RWPE2 (cell line): ENCODE data around the gene MYF5.

Source experiments
- ATAC-seq: fragments of 200-7000 bp; cut with Tn5 transposase; 3 replicates; pipeline ENCODE4 v1.9.1; 2021; ENCODE audit warnings: low read depth
- DNase-seq: peaks from one replicate; pipeline ENCODE4 v3.0.0-alpha.2; 2020; ENCODE audit warnings: low spot score
- H3K27ac ChIP-seq: fragments of 450-650 bp; 2 replicates; pipeline ENCODE4 v1.5.1; 2017; ENCODE audit warnings: mild to moderate bottlenecking; ENCODE audit not compliant: poor library complexity, severe bottlenecking
- H3K27me3 ChIP-seq: fragments of 250-450 bp; sonication (Bioruptor Pico); 2 replicates; pipeline ENCODE4 v1.5.1; 2021; ENCODE audit warnings: mild to moderate bottlenecking, moderate library complexity; ENCODE audit not compliant: insufficient read depth, poor library complexity, severe bottlenecking
- H3K36me3 ChIP-seq: fragments of 250-450 bp; sonication (Bioruptor Pico); 2 replicates; pipeline ENCODE4 v1.5.1; 2020; ENCODE audit warnings: low read depth, mild to moderate bottlenecking, moderate library complexity
- H3K4me1 ChIP-seq: fragments of 250-450 bp; sonication (Bioruptor Pico); 2 replicates; pipeline ENCODE4 v1.5.1; 2021; ENCODE audit warnings: mild to moderate bottlenecking, moderate library complexity; ENCODE audit not compliant: insufficient read depth, poor library complexity, severe bottlenecking
- H3K4me3 ChIP-seq: fragments of 250-450 bp; sonication (Bioruptor Pico); 2 replicates; pipeline ENCODE4 v1.5.1; 2021; ENCODE audit warnings: mild to moderate bottlenecking, moderate library complexity; ENCODE audit not compliant: severe bottlenecking
- H3K9me3 ChIP-seq: fragments of 250-450 bp; sonication (Bioruptor Pico); 2 replicates; pipeline ENCODE4 v1.5.1; 2021; ENCODE audit warnings: mild to moderate bottlenecking, moderate library complexity; ENCODE audit not compliant: severe bottlenecking
- CTCF ChIP-seq: fragments of 450-650 bp; IDR thresholded peaks from one replicate; pipeline ENCODE4 v1.5.1; 2017; ENCODE audit warnings: mild to moderate bottlenecking, moderate library complexity; ENCODE audit not compliant: poor library complexity, severe bottlenecking

The MYF5 gene

GRCh38 chr12:80690513-80690912 is 26.2 kb upstream of the MYF5 start:
- no peak for TF ChIP-seq CTCF
- Histone ChIP-seq H3K4me1 (no peaks in the 10 kb centered on the region), H3K27ac (no peak overlapping the region), H3K27me3 (no peaks in the 10 kb centered on the region), H3K36me3 (no peaks in the 10 kb centered on the region), H3K9me3 (no peaks in the 10 kb centered on the region), H3K4me3 (no peak overlapping the region)
- DNase-seq (no peak), ATAC-seq (no peak)

GRCh38 chr12:80692114-80692513 is 24.6 kb upstream of the MYF5 start:
- ATAC-seq (no peak), DNase-seq (no peak)
- no peaks in the 10 kb centered on the region for H3K4me1 ChIP-seq
- H3K9me3 ChIP-seq, result no peaks in the 10 kb centered on the region
- H3K4me3 ChIP-seq, result no peak overlapping the region
- H3K36me3 ChIP-seq, result no peaks in the 10 kb centered on the region
- TF ChIP-seq CTCF, result no peak
- H3K27ac ChIP-seq, result no peak overlapping the region
- no peaks in the 10 kb centered on the region for H3K27me3 ChIP-seq

- no peaks in the 10 kb centered on the region for H3K27me3 ChIP-seq
- H3K4me1 ChIP-seq, result no peaks in the 10 kb centered on the region
- no peaks in the 10 kb centered on the region for H3K36me3 ChIP-seq
- H3K4me3 ChIP-seq, result no peak overlapping the region
- no peak for DNase-seq
- no peak for ATAC-seq
- TF ChIP-seq CTCF, result no peak
- no peaks in the 10 kb centered on the region for H3K9me3 ChIP-seq
- H3K27ac ChIP-seq, result no peak overlapping the region
Measured at GRCh38 chr12:80697270-80697887, 19.3 kb upstream of the MYF5 start.

GRCh38 chr12:80698256-80698655 is 18.5 kb upstream of the MYF5 start:
- H3K4me3 ChIP-seq, result no peak overlapping the region
- peaks cover 5% of the 10 kb centered on the region for H3K4me1 ChIP-seq
- no peak overlapping the region for H3K27ac ChIP-seq
- no peaks in the 10 kb centered on the region for H3K9me3 ChIP-seq
- no peaks in the 10 kb centered on the region for H3K36me3 ChIP-seq
- no peak for TF ChIP-seq CTCF
- DNase-seq (no peak), ATAC-seq (no peak)
- no peaks in the 10 kb centered on the region for H3K27me3 ChIP-seq

GRCh38 chr12:80698847-80699542 is 17.7 kb upstream of the MYF5 start:
- Histone ChIP-seq H3K9me3 (no peaks in the 10 kb centered on the region), H3K4me3 (no peak overlapping the region), H3K36me3 (no peaks in the 10 kb centered on the region), H3K27me3 (no peaks in the 10 kb centered on the region), H3K4me1 (peaks cover 10% of the 10 kb centered on the region), H3K27ac (no peak overlapping the region)
- TF ChIP-seq CTCF, result no peak
- DNase-seq (no peak), ATAC-seq (no peak)
